Fibroblast of skin of right biceps (primary cell): ENCODE measurements around the gene CYP2D6.
"Not testable (repeated sequence)": the region's sequence is repeated elsewhere in the genome, so short reads cannot be mapped to it uniquely, and the experiment has no call there.

Source experiments
- DNase-seq: peaks from one replicate; pipeline ENCODE4 v3.0.0-alpha.2; 2013

Gene CYP2D6

GRCh38 chr22:42132457-42132856 lies 1.8 kb upstream of the CYP2D6 start:
- DNase-seq, result no peak

GRCh38 chr22:42131562-42131961 lies 952 bp upstream of the CYP2D6 start:
- no peak for DNase-seq

GRCh38 chr22:42130182-42130581 lies 428 bp downstream of the CYP2D6 start:
- not testable (repeated sequence) for DNase-seq

GRCh38 chr22:42128776-42129694 lies 1.6 kb downstream of the CYP2D6 start:
- not testable (repeated sequence) for DNase-seq

- DNase-seq, result not testable (repeated sequence)
Measured at GRCh38 chr22:42128007-42128406, 2.6 kb downstream of the CYP2D6 start.

- DNase-seq, result no peak
Measured at GRCh38 chr22:42127606-42128005, 3.0 kb downstream of the CYP2D6 start.

GRCh38 chr22:42123529-42123928 lies 7.1 kb downstream of the CYP2D6 start:
- not testable (repeated sequence) for DNase-seq

GRCh38 chr22:42120231-42121021 lies 10.2 kb downstream of the CYP2D6 start:
- DNase-seq, result not testable (repeated sequence)

- no peak for DNase-seq
Measured at GRCh38 chr22:42116848-42117424, 13.7 kb downstream of the CYP2D6 start.

- DNase-seq, result not testable (repeated sequence)
Measured at GRCh38 chr22:42115420-42115830, 15.2 kb downstream of the CYP2D6 start.

GRCh38 chr22:42114721-42115120 lies 15.9 kb downstream of the CYP2D6 start:
- DNase-seq, result no peak

- DNase-seq, result not testable (repeated sequence)
Measured at GRCh38 chr22:42112793-42113192, 17.8 kb downstream of the CYP2D6 start.

GRCh38 chr22:42111798-42112197 lies 18.8 kb downstream of the CYP2D6 start:
- no peak for DNase-seq

GRCh38 chr22:42108848-42109247 lies 21.8 kb downstream of the CYP2D6 start:
- no peak for DNase-seq

GRCh38 chr22:42104332-42104860 lies 26.2 kb downstream of the CYP2D6 start:
- not testable (repeated sequence) for DNase-seq

GRCh38 chr22:42101199-42101598 lies 29.4 kb downstream of the CYP2D6 start:
- no peak for DNase-seq

GRCh38 chr22:42091455-42091782 lies 39.2 kb downstream of the CYP2D6 start:
- no peak for DNase-seq

GRCh38 chr22:42090596-42091454 lies 39.8 kb downstream of the CYP2D6 start, which contains the start of gene NDUFA6:
NDUFA6 (minus strand) TSS chr22:42090772; CDS start chr22:42090744, 28 bp downstream.
- peak; percentile 99 for DNase-seq

GRCh38 chr22:42086051-42086450 lies 44.6 kb downstream of the CYP2D6 start:
- no peak for DNase-seq

GRCh38 chr22:42084874-42085273 lies 45.7 kb downstream of the CYP2D6 start:
- no peak for DNase-seq

- DNase-seq, result no peak
Measured at GRCh38 chr22:42083119-42083518, 47.5 kb downstream of the CYP2D6 start.

- DNase-seq, result peak; percentile 30
Measured at GRCh38 chr22:42080287-42080686, 50.3 kb downstream of the CYP2D6 start.
